NOMO-1 treated with dmso at 0.1 percent for 144 hours (cell line): Measurements from ENCODE around the gene FANCM.
A peak's percentile ranks its signal among the peaks of the same experiment; 100 is the strongest.

Experiments
- DNase-seq: peaks from one replicate; lab custom pipeline; 2025; ENCODE audit not compliant: unreplicated experiment; lab: John Stamatoyannopoulos, UW

Gene FANCM

DNA sequence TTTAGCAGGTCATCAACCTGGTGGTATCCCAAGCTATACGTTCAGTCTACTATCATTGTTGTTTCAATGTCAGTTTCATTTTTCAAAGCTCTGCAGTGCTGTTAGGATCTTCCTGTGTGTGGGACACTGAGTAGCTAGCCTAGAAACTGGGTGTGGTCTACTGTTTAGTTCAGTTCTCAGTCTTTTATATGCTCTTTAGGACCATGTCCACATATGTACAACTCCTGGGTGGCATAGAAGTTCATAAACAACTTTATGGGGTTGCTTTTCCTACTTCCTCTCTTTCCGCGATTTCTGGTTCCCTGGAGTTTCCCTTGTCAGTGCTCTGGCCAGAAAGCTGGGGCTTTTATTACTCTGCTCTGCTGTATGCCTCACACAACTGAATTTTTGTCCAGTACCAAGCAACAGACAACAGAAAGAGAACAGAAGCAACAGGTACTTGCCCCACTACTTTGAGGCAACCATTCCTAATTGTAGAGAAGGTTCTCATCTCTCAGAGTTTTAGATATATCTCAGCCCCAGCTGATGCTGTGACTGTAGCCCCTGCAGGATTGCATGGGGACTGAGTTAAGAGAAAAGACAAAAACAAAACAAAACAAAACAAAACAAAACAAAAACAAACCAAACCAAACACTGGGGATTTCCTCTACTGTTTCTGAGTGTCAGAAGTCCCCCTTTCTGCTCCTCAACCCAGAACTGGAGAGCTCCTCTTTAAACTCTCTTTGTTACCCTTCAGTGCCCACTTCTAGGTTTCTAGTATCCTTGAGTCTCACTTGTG is 86.9 kb downstream of the FANCM start:
- no peak for DNase-seq

GRCh38 chr14:45227566-45227965 is 91.8 kb downstream of the FANCM start:
- DNase-seq: no peak

GRCh38 chr14:45238988-45239387 is 103.3 kb downstream of the FANCM start:
- DNase-seq: no peak

DNA sequence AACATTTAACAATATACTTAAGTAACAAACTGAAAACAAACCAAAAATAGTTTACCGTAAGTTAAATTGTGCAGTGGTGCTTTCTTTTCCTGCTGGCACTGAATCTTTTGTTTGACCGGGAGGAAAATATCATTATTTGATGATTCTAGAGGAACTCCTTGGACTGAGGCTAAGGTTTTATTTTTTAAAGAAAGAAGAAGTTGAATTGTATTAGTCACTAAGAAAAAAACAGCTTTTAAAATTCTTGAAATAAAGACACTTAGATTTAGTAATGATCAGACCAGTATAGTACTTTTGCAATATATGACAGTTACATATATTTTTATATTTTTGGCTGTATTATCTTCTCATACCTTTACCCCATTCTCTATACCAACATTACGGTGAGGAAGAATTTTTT is 107.0 kb downstream of the FANCM start:
- no peak for DNase-seq

GRCh38 chr14:45246151-45246550 is 110.4 kb downstream of the FANCM start:
- DNase-seq: no peak

DNA sequence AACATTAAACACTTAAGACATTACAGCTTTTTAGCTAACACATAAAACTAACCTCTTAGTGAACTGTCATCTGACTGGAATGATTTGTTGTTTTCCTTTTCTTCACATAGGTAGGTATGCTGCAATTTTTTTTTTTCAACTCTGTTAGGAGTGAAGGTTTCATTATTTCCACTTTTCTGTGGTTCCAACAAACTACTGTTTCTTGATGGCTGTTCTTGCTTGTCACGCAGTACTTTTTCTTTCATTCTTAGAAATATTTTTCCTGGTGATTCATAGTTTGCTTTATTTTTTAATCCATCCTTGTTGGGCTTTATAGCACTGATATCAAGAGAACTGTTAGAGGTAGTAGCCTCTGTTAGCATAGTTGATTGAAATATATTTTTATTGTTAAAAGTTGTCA is 111.0 kb downstream of the FANCM start:
- DNase-seq: no peak

DNA sequence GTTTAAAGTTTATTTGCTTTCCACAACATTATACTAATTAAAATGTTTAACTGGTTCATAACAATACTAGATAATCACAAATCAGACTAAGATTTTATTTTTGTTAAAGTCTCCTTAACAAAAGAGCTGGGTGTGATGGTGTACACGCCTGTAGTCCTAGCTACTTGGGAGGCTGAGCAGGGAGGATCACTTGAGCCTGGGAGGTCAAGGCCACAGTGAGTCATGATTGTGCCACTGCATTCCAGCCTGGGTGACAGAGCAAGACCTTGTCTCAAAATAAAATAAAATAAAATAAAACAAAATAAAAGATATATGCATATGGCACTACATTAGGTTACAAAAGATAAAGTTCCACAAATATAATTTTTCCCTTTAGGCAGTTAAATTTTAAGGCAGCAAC is 111.7 kb downstream of the FANCM start:
- DNase-seq: no peak

DNA sequence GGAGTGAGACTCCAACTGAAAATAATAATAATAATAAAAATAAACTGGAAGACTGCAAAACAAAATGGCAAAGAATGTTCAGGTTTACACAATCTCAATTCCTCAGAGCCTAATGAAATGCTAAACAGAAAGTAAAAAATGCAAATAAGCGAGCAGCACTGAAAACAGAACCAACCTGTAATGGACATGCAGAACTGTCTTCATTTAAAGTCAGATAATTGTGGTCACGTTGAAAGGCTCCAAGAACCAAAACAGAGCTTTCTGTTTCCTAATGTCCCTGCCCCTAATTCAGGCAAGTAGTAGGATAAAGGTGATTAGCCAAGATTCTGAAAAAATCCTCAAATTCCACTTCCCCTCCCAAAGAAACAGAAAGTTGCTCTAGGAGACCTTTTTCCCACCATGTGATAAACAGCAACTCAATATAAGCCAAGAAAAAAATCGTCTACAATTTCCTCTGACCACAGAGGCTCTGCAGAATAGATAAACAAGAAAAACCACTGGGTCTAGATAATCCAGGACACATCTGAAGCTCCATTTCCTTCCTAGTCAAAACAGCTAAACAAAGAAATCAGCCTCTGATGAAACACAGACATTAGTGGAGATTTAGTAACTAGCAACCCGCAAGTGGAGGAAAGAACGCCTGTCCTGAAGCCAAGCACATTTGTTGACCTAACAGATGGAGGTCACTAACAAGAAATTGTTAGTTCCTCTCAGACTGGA is 114.3 kb downstream of the FANCM start:
- DNase-seq: peak; percentile 72
